Esophagus muscularis mucosa (tissue), 4 donors: ENCODE measurements around the gene LHX5. TPM values are rescaled to one million over a fixed set of nuclear protein-coding genes. Genes with fewer than 3 reads are reported as not detected.
A peak's percentile ranks its signal among the peaks of the same experiment; 100 is the strongest.

ENCODE experiments used
- DNase-seq: peaks from one replicate; pipeline ENCODE4 v3.0.0-alpha.2; 2017; ENCODE audit errors: extremely low spot score
- H3K27ac ChIP-seq, 4 donors: fragments of 200-600 bp; sonication (generic); replicated peaks in 1 of 4; 1 replicate in 3 of 4; 2 replicates in 1 of 4; pipeline ENCODE4 v1.5.1; 2016 to 2019; ENCODE audit warnings: mild to moderate bottlenecking in 1 of 4
- H3K27me3 ChIP-seq, 4 donors: fragments of 200-600 bp; sonication (generic); one replicate each; pipeline versions ENCODE4 v1.5.1 to v1.6.0; 2016 to 2019
- H3K36me3 ChIP-seq, 4 donors: fragments of 200-600 bp; sonication (generic); one replicate each; pipeline ENCODE4 v1.5.1; 2016 to 2019
- H3K4me1 ChIP-seq, 4 donors: fragments of 200-600 bp; sonication (generic); one replicate each; pipeline ENCODE4 v1.5.1; 2016 to 2019
- H3K4me3 ChIP-seq, 4 donors: fragments of 200-600 bp; sonication (generic); 1 replicate in 2 of 4; 2 replicates in 2 of 4; pipeline ENCODE4 v1.5.1; 2016 to 2019; ENCODE audit warnings: mild to moderate bottlenecking in 4 of 4, moderate library complexity in 1 of 4
- H3K9me3 ChIP-seq, 4 donors: fragments of 200-600 bp; sonication (generic); 1 replicate in 3 of 4; 2 replicates in 1 of 4; pipeline ENCODE4 v1.5.1; 2016 to 2019
- EP300 ChIP-seq: sonication (generic); formaldehyde crosslinking; IDR thresholded peaks from one replicate; pipeline ENCODE4 v1.6.1; 2017; ENCODE audit warnings: antibody characterized with exemption
- POLR2A ChIP-seq: fragments of 450-650 bp; IDR thresholded peaks from one replicate; pipeline ENCODE4 v1.6.1; 2017; ENCODE audit warnings: antibody characterized with exemption, moderate library complexity, mild to moderate bottlenecking, low read depth
- POLR2AphosphoS5 ChIP-seq, 2 donors: sonication (generic); formaldehyde crosslinking; IDR thresholded peaks; one replicate each; pipeline ENCODE4 v1.6.1; 2017; ENCODE audit warnings: antibody characterized with exemption in 2 of 2
- WGBS: methylation state at CpG from one replicate; pipeline ENCODE4 v1.1.5; 2018; 5-methylcytosine and 5-hydroxymethylcytosine counted together
- intact Hi-C: fragments of 100-400 bp; cut with DNase I; formaldehyde crosslinking; loops from one replicate; pipeline ENCODE4 v1.15.1; 2023
- total RNA-seq, 4 donors: library from RNA; depleted of rRNA; stranded (reverse); fragments of >200 nt; gene quantifications; one replicate each; pipeline versions ENCODE4 v1.1.0 to v1.2.1, GENCODE V29; 2016
- TF ChIP-seq, protein P1 (sequence below), 3 experiments: fragments of 200-600 bp in 2 of 3; fragments of 450-650 bp in 1 of 3; sonication (generic) in 2 of 3; IDR thresholded peaks; one replicate each; pipeline ENCODE4 v1.5.1; 2017 to 2019; ENCODE audit warnings: antibody characterized with exemption in 3 of 3, mild to moderate bottlenecking in 2 of 3, moderate library complexity in 1 of 3

The LHX5 gene
- total RNA-seq, 4 donors from 2014 or later = not detected

GRCh38 chr12:113425960-113426453, 45.7 kb downstream of the LHX5 start:
- 40% methylated on average over 9 of the region's 11 CpGs for WGBS
- no peak for DNase-seq
- TF ChIP-seq EP300 (no peak), POLR2AphosphoS5 (IDR thresholded peaks at IDR 0.05) (no peak), POLR2A (no peak)
- TF ChIP-seq, protein P1, sequence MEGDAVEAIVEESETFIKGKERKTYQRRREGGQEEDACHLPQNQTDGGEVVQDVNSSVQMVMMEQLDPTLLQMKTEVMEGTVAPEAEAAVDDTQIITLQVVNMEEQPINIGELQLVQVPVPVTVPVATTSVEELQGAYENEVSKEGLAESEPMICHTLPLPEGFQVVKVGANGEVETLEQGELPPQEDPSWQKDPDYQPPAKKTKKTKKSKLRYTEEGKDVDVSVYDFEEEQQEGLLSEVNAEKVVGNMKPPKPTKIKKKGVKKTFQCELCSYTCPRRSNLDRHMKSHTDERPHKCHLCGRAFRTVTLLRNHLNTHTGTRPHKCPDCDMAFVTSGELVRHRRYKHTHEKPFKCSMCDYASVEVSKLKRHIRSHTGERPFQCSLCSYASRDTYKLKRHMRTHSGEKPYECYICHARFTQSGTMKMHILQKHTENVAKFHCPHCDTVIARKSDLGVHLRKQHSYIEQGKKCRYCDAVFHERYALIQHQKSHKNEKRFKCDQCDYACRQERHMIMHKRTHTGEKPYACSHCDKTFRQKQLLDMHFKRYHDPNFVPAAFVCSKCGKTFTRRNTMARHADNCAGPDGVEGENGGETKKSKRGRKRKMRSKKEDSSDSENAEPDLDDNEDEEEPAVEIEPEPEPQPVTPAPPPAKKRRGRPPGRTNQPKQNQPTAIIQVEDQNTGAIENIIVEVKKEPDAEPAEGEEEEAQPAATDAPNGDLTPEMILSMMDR (IDR thresholded peaks at IDR 0.05) = no peak
- H3K27ac ChIP-seq = no peak overlapping the region
- H3K9me3 ChIP-seq = no peaks in the 10 kb centered on the region
- intact Hi-C loops = loop anchor here (10.0 kb wide), 2 partner anchors 111 to 221 kb away; no protein-coding TSS in a partner anchor
- H3K36me3 ChIP-seq = no peaks in the 10 kb centered on the region
- peaks cover 0 to 10% (median 0%) of the 10 kb centered on the region in 4 donors for H3K27me3 ChIP-seq
- peaks cover 8 to 17% (median 16%) of the 10 kb centered on the region in 4 donors for H3K4me1 ChIP-seq
- no peak overlapping the region for H3K4me3 ChIP-seq

DNA sequence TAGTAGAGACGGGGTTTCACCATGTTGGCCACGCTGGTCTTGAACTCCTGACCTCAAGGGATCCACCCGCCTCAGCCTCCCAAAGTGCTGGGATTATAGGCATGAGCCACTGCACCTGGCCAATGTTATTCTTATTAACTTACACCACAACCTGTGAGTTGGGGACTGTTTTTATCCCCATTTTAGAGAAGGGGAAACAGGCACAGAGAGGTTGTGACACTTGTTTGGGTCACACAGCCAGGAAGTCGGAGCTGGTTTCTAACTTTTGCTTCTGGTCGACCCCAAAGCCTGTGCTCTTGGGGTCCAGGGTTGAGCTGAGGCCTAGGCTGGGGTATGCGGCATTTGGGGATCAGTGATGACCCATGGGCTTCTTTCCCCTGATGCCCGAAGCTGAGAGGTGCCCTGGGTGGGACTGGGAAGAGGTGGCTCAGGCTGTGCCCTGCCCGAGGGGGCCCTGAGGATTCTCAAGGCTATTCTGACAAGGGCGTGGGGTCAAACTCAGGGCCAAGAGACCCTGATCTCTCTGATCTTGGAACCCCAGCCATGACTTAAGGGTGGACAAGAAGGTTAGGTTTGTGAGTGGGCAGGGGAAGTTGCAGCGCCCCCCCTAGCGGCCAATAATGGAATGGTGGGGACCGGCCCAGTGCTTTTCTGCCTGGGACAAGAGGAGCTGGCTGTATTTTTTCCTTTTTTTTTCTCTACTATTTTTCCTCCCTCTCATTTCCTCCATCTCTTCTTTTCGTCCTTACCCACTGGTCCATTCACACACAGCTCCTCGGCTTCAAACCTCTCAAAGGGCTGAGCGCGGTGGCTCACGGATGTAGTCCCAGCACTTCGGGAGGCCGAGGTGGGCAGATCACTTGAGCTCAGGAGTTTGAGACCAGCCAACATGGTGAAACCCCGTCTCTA, 46.5 kb downstream of the LHX5 start:
- H3K27ac ChIP-seq = no peak overlapping the region
- H3K4me3 ChIP-seq = no peak overlapping the region
- no peaks in the 10 kb centered on the region for H3K36me3 ChIP-seq
- H3K27me3 ChIP-seq = peaks cover 0 to 10% (median 0%) of the 10 kb centered on the region in 4 donors
- intact Hi-C loops = loop anchor here (10.0 kb wide), 2 partner anchors 110 to 220 kb away; no protein-coding TSS in a partner anchor
- DNase-seq = no peak
- H3K9me3 ChIP-seq = no peaks in the 10 kb centered on the region
- TF ChIP-seq POLR2AphosphoS5 (IDR thresholded peaks at IDR 0.05) = no peak
- no peak for TF ChIP-seq POLR2A
- TF ChIP-seq, protein P1 (IDR thresholded peaks at IDR 0.05) = peak; percentile 61 to 81 (median 63)
- no peak for TF ChIP-seq EP300
- WGBS = 60% methylated on average over 16 of the region's 20 CpGs
- peaks cover 8 to 17% (median 16%) of the 10 kb centered on the region in 4 donors for H3K4me1 ChIP-seq

GRCh38 chr12:113424456-113424855, 47.2 kb downstream of the LHX5 start:
- 89% methylated on average over 1 of the region's 1 CpG for WGBS
- Histone ChIP-seq H3K27me3 (peaks cover 0 to 10% (median 0%) of the 10 kb centered on the region in 4 donors), H3K9me3 (no peaks in the 10 kb centered on the region), H3K4me1 (peaks cover 8 to 17% (median 16%) of the 10 kb centered on the region in 4 donors), H3K36me3 (no peaks in the 10 kb centered on the region), H3K27ac (no peak overlapping the region), H3K4me3 (no peak overlapping the region)
- no peak for DNase-seq
- TF ChIP-seq, protein P1 (IDR thresholded peaks at IDR 0.05) = no peak
- intact Hi-C loops = loop anchor here (10.0 kb wide), 2 partner anchors 110 to 220 kb away; no protein-coding TSS in a partner anchor

- Histone ChIP-seq H3K9me3 (no peaks in the 10 kb centered on the region), H3K4me1 (peaks cover 8 to 21% (median 16%) of the 10 kb centered on the region in 4 donors), H3K27me3 (no peaks in the 10 kb centered on the region), H3K4me3 (peak overlapping the region; percentile 52 to 67 (median 56)), H3K27ac (peak overlapping the region; percentile 40 to 62 (median 58)), H3K36me3 (no peaks in the 10 kb centered on the region)
- no peak for DNase-seq
- 85% methylated on average over 6 of the region's 6 CpGs for WGBS
- intact Hi-C loops = loop anchor here (10.0 kb wide), 2 partner anchors 108 to 218 kb away; no protein-coding TSS in a partner anchor
- no peak for TF ChIP-seq POLR2AphosphoS5 (IDR thresholded peaks at IDR 0.05)
- TF ChIP-seq POLR2A = no peak
- TF ChIP-seq EP300 = no peak
- TF ChIP-seq, protein P1 (IDR thresholded peaks at IDR 0.05) = no peak
These were observed 48.6 kb downstream of the LHX5 start for GRCh38 chr12:113422886-113423669.
